GM18861 (cell line): ENCODE measurements around the gene INPP5K.
A peak's percentile ranks its signal among the peaks of the same experiment; 100 is the strongest.
"Not testable (repeated sequence)": the region's sequence is repeated elsewhere in the genome, so short reads cannot be mapped to it uniquely, and the experiment has no call there.

Experiments
- ATAC-seq: cut with Tn5 transposase; IDR thresholded peaks from one replicate; pipeline ENCODE4 v1.9.1; 2021; ENCODE audit not compliant: unreplicated experiment

INPP5K gene

GRCh38 chr17:1467898-1468492, 48.4 kb downstream of the INPP5K start:
- ATAC-seq, result no peak

DNA sequence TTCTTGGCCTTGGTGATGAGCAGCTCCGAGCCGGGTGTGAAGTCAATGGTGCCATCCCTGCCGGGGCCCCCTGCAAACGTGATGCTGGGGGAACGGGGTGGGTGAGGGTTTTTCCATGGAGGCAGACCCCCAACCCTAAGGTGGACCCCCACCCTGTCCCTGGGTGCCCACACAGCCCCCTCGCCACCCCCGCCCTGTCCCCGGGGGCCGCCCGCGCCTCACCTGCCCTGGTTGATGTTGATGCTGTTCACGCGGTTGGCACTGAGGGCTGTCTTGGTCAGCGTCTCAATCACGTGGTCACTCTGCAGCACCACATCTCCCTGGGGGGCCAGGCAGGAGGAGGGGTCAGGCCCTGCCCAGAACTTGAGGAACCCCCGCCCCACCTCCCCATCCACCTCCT, 49.2 kb downstream of the INPP5K start:
- ATAC-seq, result no peak

DNA sequence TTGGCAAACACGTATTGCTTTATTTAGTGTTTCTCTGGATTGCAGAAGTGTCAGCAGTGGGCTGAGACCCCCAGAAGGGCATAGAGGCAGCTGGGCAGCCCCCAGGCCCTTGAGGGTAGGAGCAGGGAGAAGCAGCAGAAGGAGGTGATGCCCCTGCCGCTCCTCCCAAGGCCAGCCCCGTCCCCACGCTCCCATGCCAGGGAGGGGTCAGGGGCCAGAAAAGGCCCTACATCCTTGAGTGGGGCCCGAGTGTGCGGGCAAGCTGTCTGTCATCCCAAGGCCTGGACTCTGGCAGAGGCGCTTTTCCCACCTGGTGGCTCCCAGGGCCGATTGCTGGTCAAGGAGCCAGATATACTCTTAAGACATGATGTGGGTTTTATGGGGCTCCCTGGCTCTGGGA, 52.2 kb downstream of the INPP5K start:
- ATAC-seq, result no peak

DNA sequence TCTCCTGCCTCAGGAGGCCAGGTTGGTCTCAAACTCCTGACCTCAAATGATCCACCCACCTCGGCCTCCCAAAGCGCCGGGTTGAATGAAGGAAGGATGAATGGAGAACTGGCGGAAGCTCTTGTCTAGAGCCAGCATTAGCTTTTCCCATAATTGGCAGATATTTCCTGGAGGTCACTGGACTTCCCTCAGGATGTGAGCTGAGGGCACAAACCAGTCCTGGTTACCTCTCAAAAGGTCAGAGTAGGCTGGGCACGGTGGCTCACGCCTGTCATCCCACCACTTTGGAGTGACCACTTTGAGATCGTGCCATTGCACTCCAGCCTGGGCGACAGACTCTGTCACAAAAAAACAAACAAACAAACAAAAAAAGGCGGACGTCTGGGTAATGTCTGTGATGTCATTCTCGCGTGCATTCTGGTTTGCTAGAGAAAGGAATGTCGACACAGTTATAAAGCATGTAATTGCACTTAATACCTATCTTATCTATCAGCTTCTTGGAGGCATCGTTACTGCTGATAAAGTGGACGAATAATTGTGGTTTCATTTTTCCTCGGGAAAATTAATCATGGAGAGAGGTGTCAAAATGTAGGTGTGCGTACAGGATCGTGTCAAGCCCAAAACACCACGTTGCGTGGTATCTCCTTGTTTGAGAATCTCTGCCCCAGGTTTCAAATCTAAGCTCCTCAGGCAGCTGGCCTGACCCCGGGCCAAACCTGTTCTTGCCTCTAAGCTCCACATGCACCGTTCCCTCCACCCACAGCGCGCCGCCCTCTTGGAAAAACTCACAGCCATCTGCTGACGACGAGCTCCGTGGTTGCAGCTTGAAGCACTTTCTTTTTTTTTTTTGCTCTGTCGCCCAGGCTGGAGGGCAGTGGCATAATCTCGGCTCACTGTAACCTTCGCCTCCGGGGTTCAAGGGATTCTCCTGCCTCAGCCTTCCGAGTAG, 54.0 kb downstream of the INPP5K start:
- ATAC-seq, result no peak

- no peak for ATAC-seq
These were observed 55.0 kb downstream of the INPP5K start for GRCh38 chr17:1461198-1461944.

DNA sequence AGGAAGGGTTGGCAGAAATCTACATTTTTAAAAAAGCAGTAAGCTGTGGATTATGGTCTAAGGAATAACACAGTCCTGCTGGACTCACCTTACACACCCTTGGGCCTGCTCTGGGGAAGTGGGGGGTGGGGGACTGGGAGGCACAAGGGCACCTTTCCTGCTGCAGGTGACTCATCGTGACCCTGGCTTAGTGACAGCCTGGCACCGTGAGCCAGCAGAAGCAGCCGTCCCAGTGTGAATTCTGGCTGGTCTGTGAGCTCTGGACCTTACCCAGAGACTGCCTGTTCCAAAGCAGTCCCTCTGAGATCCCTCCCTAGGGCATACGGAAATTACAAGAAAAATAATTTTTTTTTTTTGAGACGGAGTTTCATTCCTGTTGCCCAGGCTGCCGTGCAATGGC, 56.2 kb downstream of the INPP5K start:
- ATAC-seq, result no peak

- peak; percentile 71 for ATAC-seq
These were observed 60.4 kb downstream of the INPP5K start, which contains the start of gene CRK for GRCh38 chr17:1455797-1456599. Gene CRK, minus strand, starts transcription at chr17:1456232. Its CDS starts 115 bp downstream, at chr17:1456117.

GRCh38 chr17:1455291-1455796, 61.1 kb downstream of the INPP5K start:
- ATAC-seq, result peak; percentile 11

DNA sequence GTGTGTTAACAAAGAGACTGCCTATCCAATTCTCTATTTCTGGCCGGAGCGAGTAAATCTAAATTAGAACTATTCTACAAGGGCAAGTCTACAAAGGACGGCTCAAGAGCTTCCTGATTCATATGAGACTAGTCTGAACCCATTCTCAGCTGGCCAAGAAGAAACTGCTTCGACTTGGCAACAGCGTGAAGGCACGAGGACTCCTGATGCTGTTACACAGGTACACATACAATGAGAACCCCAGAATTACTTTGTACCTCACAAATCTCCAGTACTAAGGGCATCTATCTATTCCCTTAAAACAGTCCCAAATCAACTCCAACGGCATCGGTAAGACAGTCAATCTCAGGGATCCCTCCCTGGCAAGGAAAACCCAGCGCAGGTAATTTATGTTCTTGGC, 61.9 kb downstream of the INPP5K start:
- no peak for ATAC-seq

DNA sequence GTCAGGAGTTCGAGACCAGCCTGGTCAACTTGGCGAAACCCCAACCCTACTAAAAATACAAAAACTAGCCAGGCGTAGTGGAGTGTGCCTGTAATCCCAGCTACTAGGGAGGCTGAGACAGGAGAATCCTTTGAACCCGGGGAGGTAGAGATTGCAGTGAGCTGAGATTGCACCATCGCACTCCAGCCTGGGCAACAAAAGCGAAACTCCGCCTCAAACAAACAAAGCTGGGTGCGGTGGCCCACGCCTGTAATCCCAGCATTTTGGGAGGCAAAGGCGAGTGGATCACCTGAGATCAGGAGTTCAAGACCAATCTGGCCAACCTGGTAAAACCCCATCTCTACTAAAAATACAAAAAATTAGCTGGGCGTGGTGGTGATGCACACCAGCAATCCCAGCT, 62.7 kb downstream of the INPP5K start:
- ATAC-seq, result not testable (repeated sequence)

GRCh38 chr17:1452836-1453235, 63.6 kb downstream of the INPP5K start:
- no peak for ATAC-seq

DNA sequence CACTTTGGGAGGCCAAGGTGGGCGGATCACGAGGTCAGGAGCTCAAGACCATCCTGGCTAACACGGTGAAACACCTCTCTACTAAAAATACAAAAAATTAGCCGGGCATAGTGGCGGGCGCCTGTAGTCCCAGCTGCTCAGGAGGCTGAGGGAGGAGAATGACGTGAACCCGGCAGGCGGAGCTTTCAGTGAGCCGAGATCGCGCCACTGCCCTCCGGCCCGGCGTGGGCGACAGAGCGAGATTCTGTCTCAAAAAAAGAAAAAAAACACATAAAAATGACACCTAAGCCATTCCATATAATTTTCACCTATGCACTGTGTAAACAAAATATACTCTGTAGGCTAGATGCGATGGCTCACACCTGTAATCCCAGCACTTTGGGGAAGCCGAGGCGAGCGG, 66.2 kb downstream of the INPP5K start:
- ATAC-seq, result not testable (repeated sequence)

DNA sequence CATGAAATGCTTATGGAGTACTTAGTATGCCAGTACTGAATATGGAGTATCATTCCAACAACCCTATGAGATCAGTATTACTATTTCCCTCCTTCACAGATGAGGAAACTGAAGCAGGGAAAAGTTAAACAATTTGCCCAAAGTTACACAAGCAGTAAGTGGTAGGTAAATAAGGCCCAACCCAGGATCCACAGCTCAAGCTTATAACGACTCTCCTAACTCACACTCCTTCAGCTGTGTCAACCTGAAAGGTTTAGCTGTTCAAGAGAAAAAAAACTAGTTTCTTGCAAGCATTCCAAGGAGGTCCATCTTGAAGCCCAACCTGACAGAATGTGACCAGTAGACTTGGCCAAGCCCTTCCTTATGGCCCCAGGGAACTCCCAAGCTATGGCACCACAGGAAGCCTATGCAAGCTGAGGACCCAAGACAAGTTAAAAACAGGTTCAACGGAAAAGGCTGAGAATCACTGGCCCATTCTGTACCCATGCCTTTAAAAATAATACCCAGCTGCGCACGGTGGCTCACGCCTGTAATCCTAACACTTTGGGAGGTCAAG, 66.9 kb downstream of the INPP5K start:
- no peak for ATAC-seq

GRCh38 chr17:1447052-1447451, 69.4 kb downstream of the INPP5K start:
- ATAC-seq, result no peak

GRCh38 chr17:1446201-1446600, 70.2 kb downstream of the INPP5K start:
- ATAC-seq, result no peak

GRCh38 chr17:1445695-1446094, 70.7 kb downstream of the INPP5K start:
- ATAC-seq, result not testable (repeated sequence)
